Upper lobe of left lung (tissue), 4 donors: ENCODE results near the gene SRRM4.

Experiments used
- POLR2A ChIP-seq, 4 donors: fragments of 450-650 bp; IDR thresholded peaks; one replicate each; pipeline ENCODE4 v1.5.1; 2016 to 2017; ENCODE audit warnings: antibody characterized with exemption in 4 of 4, mild to moderate bottlenecking in 2 of 4
- POLR2AphosphoS5 ChIP-seq, 2 donors: sonication (generic); formaldehyde crosslinking; IDR thresholded peaks; one replicate each; pipeline ENCODE4 v1.5.1; 2017; ENCODE audit warnings: antibody characterized with exemption in 2 of 2
- TF ChIP-seq, protein P1 (sequence below), 6 experiments: fragments of 450-650 bp in 4 of 6; fragments of 200-600 bp in 2 of 6; sonication (generic) in 2 of 6; IDR thresholded peaks; one replicate each; pipeline ENCODE4 v1.5.1; 2016 to 2019; ENCODE audit warnings: antibody characterized with exemption in 6 of 6

DNA sequence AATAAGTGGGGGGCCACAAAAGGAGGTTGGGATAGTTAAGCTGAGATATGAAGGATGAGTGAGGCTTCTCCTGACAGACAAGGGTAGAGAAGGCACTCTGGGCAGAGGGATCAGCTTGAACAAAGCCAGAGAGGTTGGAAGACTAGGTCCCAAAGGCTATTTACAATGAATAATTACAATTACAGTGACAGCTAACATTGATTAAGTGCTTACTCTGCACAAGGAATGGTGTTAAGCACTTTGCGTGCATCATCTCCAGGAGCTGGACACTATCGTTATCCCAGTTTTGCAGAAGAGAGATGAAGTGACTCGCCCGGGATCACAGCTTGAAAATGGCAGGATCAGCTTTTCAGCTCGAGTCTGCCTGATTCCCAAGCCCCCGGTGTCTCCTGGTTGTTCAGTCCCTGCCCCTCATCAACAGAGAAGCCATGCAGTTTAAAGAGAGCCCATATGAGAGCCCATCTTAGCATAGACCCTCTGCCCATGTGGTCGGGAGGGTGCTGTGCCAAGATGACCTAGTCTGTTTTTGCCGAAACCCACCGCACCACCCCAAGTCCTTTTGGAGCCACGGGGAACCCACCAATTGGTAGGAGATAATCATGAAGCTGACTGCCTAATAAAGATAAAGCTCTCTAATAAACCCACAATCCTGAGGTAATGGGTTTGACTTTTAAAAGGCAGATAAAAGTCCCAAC is 107.5 kb downstream of the SRRM4 start:
- TF ChIP-seq, protein P1, sequence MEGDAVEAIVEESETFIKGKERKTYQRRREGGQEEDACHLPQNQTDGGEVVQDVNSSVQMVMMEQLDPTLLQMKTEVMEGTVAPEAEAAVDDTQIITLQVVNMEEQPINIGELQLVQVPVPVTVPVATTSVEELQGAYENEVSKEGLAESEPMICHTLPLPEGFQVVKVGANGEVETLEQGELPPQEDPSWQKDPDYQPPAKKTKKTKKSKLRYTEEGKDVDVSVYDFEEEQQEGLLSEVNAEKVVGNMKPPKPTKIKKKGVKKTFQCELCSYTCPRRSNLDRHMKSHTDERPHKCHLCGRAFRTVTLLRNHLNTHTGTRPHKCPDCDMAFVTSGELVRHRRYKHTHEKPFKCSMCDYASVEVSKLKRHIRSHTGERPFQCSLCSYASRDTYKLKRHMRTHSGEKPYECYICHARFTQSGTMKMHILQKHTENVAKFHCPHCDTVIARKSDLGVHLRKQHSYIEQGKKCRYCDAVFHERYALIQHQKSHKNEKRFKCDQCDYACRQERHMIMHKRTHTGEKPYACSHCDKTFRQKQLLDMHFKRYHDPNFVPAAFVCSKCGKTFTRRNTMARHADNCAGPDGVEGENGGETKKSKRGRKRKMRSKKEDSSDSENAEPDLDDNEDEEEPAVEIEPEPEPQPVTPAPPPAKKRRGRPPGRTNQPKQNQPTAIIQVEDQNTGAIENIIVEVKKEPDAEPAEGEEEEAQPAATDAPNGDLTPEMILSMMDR (IDR thresholded peaks at IDR 0.05) = no peak
- no peak for TF ChIP-seq POLR2AphosphoS5 (IDR thresholded peaks at IDR 0.05)
- TF ChIP-seq POLR2A (IDR thresholded peaks at IDR 0.05) = no peak
